NCI-H2081 treated with DMSO at 0.1 percent for 48 hours (cell line): ENCODE results near the gene HLA-DMB.

Experiments used
- DNase-seq: peaks from one replicate; lab custom pipeline; 2025; lab: John Stamatoyannopoulos, UW

The HLA-DMB gene

DNA sequence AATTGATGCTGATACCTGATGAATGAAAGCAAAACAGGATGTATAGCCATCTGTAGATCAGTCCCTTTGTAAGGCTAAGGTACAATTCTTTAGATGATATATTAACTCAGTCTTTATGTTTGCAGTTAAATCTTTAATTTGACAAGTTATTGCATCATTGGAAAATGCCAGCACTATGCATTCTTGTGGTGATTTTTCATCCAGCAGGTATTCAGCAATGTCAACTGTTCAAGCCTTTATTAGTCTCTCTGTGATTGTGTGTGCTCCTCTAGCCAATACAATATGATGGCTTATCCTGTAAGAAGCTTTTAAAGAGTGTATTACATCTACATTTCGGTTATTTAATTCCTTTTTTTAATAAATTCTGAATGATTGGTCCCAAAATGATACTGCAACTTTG, 34.3 kb downstream of the HLA-DMB start:
- no peak for DNase-seq

DNA sequence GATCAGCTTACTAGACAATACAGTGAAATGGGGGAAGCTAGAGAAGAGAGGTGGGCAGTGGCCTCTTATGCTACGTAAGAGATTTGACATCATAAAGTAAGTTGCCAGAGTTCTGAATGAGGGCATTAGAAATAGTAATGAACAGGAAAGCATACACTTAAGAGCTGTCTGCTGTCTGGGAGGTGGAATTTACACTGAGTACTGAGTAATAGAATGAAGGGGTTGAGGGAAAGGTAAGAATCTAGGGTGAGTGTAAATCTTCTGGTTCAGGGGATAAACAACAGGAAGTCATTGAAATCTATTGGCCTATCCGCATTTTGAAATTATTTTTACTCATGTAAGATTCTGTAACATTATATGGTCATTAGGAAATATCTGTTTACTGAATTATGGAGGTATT, 35.8 kb downstream of the HLA-DMB start:
- DNase-seq: no peak

- no peak for DNase-seq
Measured at GRCh38 chr6:32903952-32904351, 36.9 kb downstream of the HLA-DMB start.

DNA sequence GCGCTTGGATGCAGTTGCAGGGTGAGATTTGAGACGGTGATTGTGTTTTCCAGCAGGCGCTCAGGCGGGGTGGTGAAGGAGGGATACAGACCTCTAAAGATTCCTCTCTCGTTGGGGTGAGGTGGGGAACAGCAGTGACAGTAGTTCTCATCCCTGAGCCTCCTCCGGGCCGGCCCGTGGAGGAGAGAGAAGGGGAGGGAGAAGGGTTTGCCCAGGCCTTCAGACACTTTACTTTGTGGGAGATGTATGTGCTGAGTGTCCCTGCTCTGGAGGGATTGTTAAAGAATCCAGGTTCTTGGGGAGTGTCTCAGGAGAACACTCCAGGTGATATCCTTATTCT, 45.9 kb downstream of the HLA-DMB start:
- no peak for DNase-seq

- peak; percentile 43 for DNase-seq
Measured at GRCh38 chr6:32894085-32895005, 46.5 kb downstream of the HLA-DMB start.

DNA sequence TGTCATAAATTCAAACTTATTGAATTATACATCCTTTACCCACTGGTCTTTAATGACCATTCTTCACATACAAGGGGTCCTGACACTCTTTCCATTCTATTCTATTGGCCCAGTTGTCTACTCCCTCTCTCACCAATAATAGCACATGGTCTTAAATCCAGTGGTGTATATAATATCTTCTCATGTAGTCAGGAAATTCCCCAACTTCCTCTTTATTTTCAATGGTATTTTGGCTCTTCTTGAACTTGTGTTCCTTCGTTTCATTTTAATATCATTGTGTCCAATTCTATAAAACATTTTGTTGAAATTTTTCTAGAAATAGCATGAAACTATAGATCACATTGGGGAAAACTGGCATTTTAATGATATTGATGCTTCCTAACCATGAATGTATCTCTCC, 50.0 kb downstream of the HLA-DMB start:
- DNase-seq: no peak

GRCh38 chr6:32889533-32889932, 51.3 kb downstream of the HLA-DMB start:
- DNase-seq: no peak

GRCh38 chr6:32888576-32888975, 52.3 kb downstream of the HLA-DMB start:
- DNase-seq: no peak

GRCh38 chr6:32887616-32888015, 53.2 kb downstream of the HLA-DMB start:
- no peak for DNase-seq

- DNase-seq: no peak
Measured at GRCh38 chr6:32886681-32887383, 54.0 kb downstream of the HLA-DMB start.

DNA sequence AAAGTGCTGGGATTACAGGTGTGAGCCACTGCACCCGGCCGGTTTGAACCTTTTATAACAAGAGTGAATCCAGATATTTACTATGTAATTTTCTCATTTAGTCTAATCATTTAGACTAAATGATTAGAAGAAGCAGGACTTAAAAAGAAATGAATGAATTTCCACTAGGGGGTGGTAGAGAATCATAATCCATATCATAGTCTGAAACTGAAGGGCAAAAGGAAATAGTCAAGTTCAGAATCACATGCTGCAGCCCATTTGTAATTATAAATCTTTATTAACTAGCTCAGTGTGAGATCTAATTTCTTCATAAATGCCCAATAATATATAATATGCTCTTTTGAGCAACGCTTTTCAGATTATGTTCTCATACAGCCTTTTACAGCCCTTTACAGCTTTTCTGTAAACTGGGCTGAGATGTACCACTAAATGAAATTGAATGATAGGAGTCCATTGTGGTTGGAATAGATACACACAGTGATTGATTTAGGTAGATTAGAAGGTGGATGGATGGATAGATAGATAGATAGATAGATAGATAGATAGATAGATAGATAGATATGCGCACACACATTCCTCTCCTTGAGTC, 55.0 kb downstream of the HLA-DMB start:
- peak; percentile 37 for DNase-seq
